HG03060 (cell line): ENCODE data around the gene INSR.
"Not testable (repeated sequence)": the region's sequence is repeated elsewhere in the genome, so short reads cannot be mapped to it uniquely, and the experiment has no call there.

Experiments
- ATAC-seq: cut with Tn5 transposase; IDR thresholded peaks from one replicate; pipeline ENCODE4 v1.9.1; 2021; ENCODE audit warnings: low read depth, moderate number of reproducible peaks; ENCODE audit not compliant: unreplicated experiment

INSR gene

GRCh38 chr19:7258840-7259395, 35.3 kb downstream of the INSR start:
- ATAC-seq: no peak

- no peak for ATAC-seq
These were observed 36.0 kb downstream of the INSR start for GRCh38 chr19:7258041-7258839.

- ATAC-seq: no peak
These were observed 36.8 kb downstream of the INSR start for GRCh38 chr19:7257148-7258040.

GRCh38 chr19:7255631-7256030, 38.6 kb downstream of the INSR start:
- no peak for ATAC-seq

GRCh38 chr19:7255119-7255518, 39.1 kb downstream of the INSR start:
- ATAC-seq: no peak

GRCh38 chr19:7254590-7254989, 39.6 kb downstream of the INSR start:
- no peak for ATAC-seq

GRCh38 chr19:7252364-7252763, 41.9 kb downstream of the INSR start:
- ATAC-seq: no peak

- no peak for ATAC-seq
These were observed 42.7 kb downstream of the INSR start for GRCh38 chr19:7251494-7251893.

- no peak for ATAC-seq
These were observed 43.3 kb downstream of the INSR start for GRCh38 chr19:7250951-7251350.

GRCh38 chr19:7250057-7250596, 44.1 kb downstream of the INSR start:
- ATAC-seq: no peak

- no peak for ATAC-seq
These were observed 47.1 kb downstream of the INSR start for GRCh38 chr19:7247155-7247554.

- ATAC-seq: no peak
These were observed 47.6 kb downstream of the INSR start for GRCh38 chr19:7246601-7247000.

GRCh38 chr19:7242601-7243258, 51.5 kb downstream of the INSR start:
- ATAC-seq: no peak

GRCh38 chr19:7238051-7238450, 56.2 kb downstream of the INSR start:
- no peak for ATAC-seq

GRCh38 chr19:7236153-7236552, 58.1 kb downstream of the INSR start:
- no peak for ATAC-seq

GRCh38 chr19:7230826-7231225, 63.4 kb downstream of the INSR start:
- ATAC-seq: no peak

GRCh38 chr19:7229735-7230134, 64.5 kb downstream of the INSR start:
- ATAC-seq: no peak

GRCh38 chr19:7228935-7229541, 65.2 kb downstream of the INSR start:
- ATAC-seq: no peak

- no peak for ATAC-seq
These were observed 66.5 kb downstream of the INSR start for GRCh38 chr19:7227735-7228134.

GRCh38 chr19:7227149-7227548, 67.1 kb downstream of the INSR start:
- not testable (repeated sequence) for ATAC-seq
